NCI-H187 (cell line): ENCODE results near the gene AMELX.

Experiments
- DNase-seq, 2 experiments: peaks; one replicate each; lab custom pipeline; 2025; lab: John Stamatoyannopoulos, UW

The AMELX gene

DNA sequence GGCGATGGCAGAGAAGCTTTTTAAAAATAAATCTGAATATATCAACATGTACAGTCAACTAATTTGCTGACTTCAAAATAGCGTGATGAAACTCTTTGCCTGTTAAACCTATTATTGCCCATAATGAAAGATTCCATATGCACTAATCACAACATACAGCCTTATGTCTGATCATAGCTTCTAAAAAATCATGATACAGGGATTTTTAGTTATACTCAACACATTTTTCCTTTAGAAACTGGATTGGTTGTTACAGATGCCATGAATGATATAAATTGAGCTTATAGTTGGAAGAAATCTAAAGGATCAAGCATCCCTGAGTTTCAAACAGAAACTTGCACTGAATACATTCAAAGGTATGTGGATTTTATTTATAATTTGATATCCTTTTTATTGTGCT, at the start of gene AMELX:
Gene AMELX, plus strand, starts transcription at position 301 of the 400 bp plus-strand sequence. CDS start 1,376 bp downstream, outside the sequence.
- no peak for DNase-seq

GRCh38 chrX:11244636-11245035, 48.6 kb upstream of the AMELX start:
- DNase-seq: no peak

DNA sequence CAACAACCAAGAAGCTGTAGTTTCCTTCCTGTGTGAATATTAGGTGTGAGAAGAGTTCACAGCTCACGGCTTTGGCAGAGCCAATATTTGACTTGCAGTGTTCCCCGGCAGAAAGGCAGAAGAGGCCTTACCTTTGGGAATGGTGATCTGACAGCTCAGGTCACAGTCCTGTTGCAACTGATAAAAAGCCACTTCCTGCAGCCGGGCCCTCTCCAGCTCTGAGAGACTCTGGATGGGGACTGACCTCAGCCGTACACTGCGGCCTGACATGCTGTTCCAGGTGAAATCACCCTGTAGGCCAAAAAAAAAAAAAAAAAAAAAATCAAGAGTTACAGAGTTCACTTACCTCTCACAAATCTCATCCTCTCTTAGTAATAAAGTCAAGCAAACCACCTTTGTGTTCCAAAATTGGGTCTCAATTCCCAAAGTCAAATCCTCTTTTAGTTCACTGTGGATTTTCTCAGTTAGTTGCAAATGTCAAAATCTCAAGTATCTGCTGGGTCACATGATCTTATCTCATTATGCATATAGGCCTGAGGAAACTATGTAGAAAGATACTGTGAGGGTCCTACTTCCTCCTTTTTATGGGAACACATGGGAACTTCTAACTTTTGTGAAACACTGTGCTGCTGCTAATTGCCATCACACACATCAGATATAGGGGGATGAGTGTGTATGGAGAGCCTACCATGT, 38.6 kb upstream of the AMELX start:
- DNase-seq: no peak

- no peak for DNase-seq
Observed at GRCh38 chrX:11257290-11257689, 35.9 kb upstream of the AMELX start.

DNA sequence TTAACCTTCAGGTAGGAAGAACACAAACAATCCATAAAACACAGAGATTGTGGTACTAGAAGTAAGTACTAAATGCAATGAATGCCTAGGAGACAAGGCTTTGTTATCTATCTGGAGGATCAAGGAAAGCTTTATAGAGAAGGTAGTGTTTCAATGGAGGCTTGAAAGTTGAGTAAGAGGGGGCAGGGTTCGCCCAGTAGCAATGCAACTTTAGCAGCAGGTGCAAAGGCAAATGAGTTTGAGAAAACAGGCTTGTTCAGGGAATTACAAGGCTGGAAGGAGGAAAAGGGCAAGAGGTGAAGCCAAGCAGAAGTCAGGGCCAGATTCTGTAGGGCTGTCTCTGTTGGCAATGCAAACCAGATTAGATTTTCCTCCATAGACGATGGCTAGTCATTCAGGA, 35.5 kb upstream of the AMELX start:
- no peak for DNase-seq

DNA sequence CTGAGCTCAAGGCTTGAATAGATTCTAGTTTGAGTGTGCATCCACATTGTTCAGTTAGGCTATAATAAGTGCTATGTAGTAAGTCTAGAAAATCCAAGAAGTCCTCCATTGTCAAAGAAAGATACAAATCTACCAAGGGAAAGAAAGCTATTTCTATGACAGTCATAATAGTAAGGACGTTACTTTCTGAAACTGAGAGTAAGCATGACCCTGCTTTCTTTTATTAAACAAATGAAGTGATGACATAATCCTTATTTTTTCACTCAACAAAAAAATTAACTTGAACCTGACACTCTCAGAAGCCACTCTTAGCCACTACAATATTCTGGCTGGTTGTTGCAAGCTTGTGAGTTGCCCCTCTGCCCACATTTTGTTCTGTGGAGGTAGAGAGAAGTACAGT, 33.8 kb upstream of the AMELX start:
- no peak for DNase-seq

DNA sequence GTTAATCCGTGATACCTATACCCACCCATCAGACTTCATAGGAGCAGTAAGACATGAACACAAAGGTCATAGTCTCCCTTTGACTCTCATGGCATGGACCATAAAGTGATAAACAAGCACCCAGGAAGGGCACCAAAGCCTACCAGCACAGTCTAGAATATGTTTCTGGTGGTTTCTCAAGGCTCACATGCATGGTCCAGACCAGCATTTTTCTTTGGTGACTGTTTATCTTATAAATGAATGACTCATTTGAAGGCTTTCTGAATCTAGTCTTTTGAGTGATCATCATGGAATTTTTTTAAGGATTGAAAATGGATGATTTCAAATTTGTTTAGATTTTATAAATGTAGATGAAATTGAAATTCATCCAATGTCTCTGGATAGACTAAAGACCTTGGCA, 32.0 kb upstream of the AMELX start:
- no peak for DNase-seq

GRCh38 chrX:11264925-11265324, 28.3 kb upstream of the AMELX start:
- no peak for DNase-seq

GRCh38 chrX:11265352-11265751, 27.9 kb upstream of the AMELX start:
- DNase-seq: no peak

DNA sequence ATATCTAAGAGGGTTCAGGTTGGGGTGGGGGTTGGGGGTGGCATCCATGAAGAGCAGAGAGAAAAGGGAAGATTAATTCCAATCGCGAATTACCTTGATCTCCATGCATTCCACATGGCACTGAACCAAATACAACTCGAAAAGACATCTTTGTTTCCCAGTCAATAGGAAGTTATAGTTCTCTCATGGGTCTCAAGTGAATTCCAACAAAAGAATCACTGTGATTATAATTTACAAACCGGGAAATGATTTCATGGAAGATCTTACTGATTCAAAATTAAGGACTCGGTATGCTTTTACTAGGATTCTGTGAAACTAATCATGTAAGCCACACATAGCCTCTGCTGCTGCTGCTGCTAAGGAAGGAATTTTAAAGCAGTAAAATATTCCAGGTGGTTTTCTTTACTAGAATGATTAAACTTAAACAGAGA, 26.6 kb upstream of the AMELX start:
- DNase-seq: no peak

- no peak for DNase-seq
Observed at GRCh38 chrX:11267425-11267824, 25.8 kb upstream of the AMELX start.

DNA sequence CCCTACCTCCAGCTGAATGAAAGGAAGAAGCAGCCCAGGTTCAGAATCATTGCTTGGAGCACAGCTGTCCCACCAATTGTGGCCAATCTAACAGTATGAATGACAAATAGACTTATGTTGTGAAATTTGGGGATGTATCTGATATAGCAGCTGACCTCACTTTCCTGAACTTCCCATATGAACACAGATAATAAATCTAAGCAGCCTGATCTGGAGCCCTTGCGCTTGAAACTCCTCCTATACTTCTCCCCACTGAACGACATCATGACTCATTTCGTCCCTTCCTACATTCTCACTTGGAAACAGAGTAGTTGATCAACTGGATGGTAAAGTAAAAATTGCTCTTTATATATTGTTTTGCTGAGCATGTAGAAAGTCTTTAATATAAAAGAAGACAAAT, 24.2 kb upstream of the AMELX start:
- DNase-seq: no peak

GRCh38 chrX:11269996-11270395, 23.2 kb upstream of the AMELX start:
- no peak for DNase-seq

DNA sequence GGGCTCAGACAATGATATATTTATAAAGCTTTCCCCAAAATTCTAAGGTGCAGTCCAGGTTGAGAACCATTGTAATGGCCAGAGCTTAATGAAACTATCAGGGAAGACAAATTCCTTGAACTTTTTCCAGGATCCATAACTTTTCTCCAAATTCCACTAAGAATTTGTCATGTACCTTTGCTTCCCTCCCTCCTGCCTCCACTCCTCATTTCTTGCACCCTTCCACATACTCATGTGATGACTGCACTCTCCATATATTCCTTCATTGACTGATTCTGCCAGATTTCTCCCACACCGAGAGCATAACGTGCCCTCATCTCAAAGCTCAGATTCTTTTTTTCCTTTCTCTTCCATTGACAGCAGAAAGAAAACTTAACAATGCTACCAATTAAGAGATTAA, 20.9 kb upstream of the AMELX start:
- no peak for DNase-seq

DNA sequence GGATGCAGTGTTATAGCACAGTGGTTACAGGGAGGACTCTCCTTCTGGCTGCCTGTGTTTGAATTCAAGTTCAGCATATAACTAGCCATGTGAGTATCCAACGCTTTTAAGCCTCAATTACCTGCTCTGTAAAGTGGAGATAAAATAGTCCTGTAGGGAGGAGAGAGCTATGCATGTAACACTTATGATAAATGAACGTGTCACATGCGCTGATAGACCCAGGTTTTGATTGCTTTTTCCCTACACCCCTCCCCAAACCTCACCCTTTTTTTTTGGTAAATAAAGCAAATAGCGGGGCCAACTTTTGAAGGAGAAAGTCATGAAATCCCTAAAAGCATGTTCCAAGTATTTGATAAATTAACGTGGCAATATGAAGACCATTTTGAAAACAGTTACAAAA, 20.4 kb upstream of the AMELX start:
- DNase-seq: no peak

- no peak for DNase-seq
Observed at GRCh38 chrX:11273544-11273943, 19.7 kb upstream of the AMELX start.

DNA sequence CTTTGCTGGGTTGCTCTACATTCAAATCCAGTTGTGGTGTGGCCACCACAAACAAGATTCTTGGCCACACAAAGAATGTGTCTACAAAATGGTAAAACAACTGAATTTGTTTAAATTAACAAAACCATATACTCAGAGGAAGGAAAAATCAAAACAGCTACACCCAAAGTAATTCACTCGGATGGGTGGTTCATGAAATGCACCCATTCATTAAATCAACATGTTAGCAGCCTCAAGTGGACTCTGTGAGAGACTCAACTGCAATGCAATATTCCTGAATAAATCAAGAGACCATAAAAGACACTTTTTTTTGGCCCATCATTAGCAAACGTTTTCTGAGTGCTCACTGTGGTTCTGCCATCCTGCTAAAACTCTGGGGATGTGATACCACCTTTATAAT, 11.2 kb upstream of the AMELX start:
- DNase-seq: no peak

DNA sequence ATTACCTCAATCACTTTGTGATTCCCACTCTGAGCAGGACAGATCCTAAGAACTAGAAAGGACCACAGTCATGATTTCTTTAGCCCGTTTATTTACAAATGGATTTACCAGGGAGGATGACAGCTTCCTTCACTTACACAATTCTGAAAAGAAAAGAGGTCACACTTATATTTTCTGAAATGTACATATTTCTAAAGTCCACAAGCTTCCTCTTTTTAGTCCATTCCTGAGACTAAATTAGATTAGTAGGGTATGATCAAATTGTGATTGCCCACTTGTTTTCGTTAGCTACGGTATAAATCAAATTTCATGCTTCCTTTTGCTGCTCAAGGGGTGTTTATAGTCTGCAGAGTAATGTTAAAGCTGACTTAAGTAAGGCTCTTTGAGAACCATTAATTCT, 7.6 kb upstream of the AMELX start:
- DNase-seq: no peak

DNA sequence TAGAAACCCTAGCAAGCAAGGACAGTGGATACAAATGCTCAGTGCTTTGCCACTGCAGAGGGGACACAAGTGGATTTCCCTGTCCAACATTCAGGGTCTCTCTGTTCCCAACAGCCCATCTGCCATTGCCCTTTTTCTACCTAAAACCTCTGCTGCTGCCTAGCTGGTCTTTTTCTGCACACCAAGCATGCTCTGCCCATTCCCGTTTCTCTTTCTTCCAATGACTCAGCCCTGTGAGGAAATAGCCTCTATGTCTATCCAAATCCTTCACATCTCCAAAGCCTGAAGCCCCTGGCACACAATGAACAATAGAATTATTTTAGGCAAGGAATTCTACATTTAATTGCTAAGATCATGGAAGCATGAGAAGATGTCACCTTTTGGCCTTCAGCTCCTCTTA, 5.7 kb upstream of the AMELX start:
- no peak for DNase-seq

GRCh38 chrX:11290416-11291102, 2.7 kb upstream of the AMELX start:
- DNase-seq: no peak

DNA sequence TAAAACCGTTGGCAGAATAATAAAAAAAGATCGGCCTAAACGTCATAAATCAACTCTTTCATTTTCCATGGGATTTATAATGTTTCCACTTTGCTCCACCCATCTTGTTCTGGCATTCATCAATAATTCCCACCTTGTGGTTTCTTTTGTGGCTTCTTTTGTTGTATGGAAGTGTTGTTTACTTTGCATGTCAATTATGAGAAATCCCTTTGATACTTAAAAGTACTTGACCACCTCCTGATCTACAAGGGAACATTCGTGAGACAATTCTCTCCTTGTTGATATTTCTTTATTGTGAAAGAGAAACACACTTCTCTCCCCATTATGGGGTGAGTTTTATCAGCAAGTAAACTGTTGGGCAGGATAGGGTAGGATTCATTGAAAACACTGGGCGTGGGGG, 2.8 kb downstream of the AMELX start:
- no peak for DNase-seq

DNA sequence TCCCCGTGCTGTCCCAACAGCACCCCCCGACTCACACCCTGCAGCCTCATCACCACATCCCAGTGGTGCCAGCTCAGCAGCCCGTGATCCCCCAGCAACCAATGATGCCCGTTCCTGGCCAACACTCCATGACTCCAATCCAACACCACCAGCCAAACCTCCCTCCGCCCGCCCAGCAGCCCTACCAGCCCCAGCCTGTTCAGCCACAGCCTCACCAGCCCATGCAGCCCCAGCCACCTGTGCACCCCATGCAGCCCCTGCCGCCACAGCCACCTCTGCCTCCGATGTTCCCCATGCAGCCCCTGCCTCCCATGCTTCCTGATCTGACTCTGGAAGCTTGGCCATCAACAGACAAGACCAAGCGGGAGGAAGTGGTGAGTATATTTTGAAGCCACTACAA, 5.4 kb downstream of the AMELX start:
- DNase-seq: no peak

DNA sequence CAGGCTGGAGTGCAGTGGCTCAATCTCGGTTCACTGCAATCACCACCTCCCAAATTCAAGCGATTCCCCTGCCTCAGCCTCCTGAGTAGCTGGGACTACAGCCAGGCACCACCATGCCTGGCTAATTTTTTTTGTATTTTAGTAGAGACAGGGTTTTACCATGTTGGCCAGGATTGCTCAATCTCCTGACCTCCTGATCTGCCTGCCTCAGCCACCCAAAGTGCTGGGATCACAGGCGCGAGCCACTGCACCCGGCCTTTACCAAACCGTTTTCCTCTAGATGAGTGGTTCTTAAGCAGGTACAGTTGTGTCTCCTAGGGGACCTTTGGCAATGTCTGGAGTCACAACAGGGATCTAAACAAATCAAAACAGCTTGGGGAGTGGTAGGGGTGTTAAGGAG, 11.6 kb downstream of the AMELX start:
- DNase-seq: no peak

DNA sequence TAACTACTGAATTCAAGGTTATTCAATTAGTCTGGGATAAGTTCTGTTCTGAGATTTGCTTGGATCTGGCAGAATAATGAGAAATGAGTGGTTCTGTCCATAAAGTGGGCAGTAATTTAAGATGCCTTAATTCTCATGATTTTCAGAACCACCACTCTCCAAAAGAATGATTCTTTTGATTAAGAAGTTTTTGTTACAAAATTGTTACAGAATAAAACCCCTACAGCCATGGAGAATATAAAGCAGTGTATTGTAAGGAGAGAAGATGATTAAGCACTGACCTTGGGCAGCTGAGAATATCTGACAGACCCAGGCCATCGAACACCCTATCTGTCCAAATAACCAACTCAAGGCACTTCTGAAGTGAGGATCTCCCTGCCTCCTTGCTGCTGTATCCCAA, 12.4 kb downstream of the AMELX start:
- DNase-seq: no peak
